H54 (cell line): ENCODE measurements around the gene IMMP2L.

Experiments
- DNase-seq: peaks from one replicate; pipeline ENCODE4 v3.0.0; 2011; ENCODE audit warnings: low spot score, mixed read lengths; ENCODE audit not compliant: insufficient read length
- FAIRE-seq: peaks from 3 replicates; lab custom pipeline; 2011; peaks lifted over from hg19 to GRCh38; lab: Jason Lieb, UNC
- POLR2A ChIP-seq: IDR thresholded peaks from 2 replicates; pipeline ENCODE4 v1.6.1; 2011; ENCODE audit warnings: low read depth, mild to moderate bottlenecking, low read length

Gene IMMP2L

DNA sequence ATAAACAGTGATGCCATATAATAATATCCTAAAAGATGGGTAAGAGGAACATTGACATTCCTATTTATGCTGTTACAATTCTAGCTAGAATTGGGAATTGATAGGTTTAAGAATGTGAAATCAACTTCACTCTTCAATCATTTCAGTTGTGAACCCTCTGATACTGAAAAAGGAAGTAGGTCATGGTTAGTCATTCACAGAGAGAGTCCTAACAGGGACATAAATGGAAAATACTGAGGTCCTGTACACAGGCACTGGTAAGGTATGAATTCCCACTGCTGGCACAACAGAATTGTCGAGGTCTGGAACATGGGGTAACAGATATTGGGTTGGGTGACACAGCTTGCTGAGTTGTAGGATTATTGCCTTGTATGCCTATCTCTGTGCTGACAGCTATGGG, 760.8 kb downstream of the IMMP2L start:
- DNase-seq (no peak), FAIRE-seq (no peak)
- no peak for TF ChIP-seq POLR2A

DNA sequence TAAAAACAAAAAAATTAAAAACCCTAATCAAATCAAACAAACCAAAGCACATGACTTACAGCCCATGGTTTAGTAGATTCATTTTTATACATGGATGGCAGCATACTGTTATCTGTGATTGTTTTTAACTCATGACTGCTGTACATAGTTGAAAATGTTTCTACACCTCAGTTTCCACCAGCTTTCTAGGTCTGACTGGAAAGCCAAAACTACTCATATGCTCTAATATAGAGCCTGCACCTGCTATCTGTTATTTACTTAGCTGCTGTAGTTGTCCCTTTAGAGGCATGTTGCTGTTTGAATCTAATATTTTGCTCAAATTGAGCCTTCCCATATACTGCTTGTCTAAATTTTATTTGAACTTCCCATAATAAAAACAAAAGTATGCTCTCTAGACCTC, 761.3 kb downstream of the IMMP2L start:
- no peak for TF ChIP-seq POLR2A
- no peak for FAIRE-seq
- DNase-seq, result no peak

DNA sequence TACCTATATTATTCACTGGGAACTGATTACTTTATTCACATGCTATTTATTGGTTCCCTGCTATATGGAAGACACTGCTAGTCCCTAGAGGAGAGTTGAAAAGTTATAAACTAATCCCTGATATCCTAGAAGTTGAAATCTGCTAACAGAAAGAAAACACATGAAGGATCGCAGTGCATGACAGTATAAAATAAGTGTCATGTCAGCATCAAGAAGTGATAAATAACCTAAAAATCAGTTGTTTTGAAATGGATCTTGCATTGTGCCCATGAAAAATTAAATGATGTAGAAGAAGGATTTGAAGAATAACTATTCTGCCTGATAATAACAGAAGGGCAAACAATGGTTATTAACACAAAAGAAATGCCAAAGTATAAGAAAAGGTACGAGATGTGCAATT, 764.6 kb downstream of the IMMP2L start:
- DNase-seq (no peak), FAIRE-seq (no peak)

DNA sequence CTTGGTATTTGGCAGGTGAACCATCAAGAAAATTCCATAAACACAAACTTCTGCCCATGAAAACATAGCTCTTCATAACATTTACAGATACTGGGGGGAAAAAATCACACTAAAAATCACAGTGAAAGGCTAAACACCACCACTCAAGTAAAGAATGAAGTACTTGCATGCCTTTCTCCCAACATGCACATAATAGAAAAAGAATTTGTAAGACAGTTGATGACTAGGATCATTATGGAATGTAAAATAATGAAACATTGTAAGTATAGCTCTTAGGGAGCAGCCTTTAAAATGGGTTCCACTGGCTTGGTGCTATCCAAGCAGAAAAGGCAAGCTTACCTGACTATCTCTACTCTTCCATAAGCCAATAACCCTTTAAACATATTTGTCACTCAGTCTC, 771.3 kb downstream of the IMMP2L start:
- TF ChIP-seq POLR2A, result no peak
- FAIRE-seq (no peak), DNase-seq (no peak)

More for the DNA sequence above, 764.6 kb downstream of the IMMP2L start:
- no peak for TF ChIP-seq POLR2A

DNA sequence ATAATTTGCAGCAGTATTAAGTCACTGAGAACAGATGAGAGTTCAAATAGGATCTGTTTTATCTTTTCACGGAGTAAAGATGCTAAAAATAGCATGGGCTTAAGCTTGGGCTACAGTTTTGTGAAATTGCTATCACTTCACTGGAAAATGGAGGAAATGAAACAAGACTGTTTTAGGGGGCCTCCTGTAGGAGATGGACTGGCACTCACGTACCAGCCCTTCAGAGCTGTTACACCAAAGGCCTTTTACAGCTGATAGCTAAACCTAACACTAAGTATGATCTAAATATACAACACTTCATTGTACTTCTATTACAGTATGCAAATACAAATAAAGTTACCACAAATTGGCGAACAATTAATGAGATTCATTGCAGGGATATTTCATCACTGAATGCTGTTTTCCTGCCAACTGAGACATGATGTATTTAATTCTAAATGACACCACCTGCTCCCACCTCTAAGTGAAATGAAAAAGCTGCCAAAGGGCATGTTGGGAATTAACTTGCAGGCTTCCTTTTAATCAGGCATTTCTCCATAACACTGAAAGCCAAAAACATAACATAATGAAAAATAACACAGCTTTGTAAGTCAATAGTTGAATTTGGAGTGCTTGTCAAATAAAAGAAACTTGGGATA, 775.8 kb downstream of the IMMP2L start:
- no peak for DNase-seq
- no peak for FAIRE-seq
- no peak for TF ChIP-seq POLR2A

DNA sequence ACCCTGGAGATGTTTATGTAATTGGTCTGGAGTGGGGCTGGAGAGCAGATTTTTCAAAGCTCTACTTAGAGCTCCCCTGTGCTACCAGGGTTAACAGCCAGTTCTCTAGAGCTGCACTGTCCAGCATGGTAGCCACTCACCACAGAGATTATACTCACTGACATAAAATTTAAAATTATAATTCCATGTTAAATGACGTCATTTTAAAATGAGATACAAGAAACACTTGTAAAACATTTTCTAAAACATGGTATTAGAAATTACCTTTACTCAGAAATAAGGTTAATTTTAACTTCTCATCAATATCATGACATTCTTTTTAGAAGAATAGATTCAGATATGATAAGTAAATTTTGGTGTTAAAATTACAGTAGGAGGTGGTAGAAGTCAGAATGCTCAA, 777.5 kb downstream of the IMMP2L start:
- TF ChIP-seq POLR2A, result no peak
- FAIRE-seq, result no peak
- DNase-seq, result no peak

DNA sequence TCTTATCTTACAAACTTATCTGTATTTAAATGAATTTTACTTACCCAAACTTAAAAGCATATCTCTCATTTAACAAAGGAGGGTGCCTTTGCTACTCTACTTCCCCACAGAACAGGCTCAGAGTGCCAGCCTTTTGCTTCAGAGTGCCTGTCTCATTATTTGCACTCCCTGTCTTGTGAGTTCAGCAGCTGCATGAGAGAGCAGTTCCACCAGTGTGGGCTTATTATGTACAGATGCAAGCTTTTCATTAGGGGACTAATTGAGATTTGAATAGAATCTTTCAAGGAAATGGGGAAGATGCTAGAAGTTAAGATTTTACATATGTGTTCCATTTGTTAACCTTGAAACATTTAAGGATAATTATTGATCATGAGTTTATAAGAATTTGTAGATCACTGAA, 781.6 kb downstream of the IMMP2L start:
- DNase-seq, result no peak
- FAIRE-seq, result no peak
- TF ChIP-seq POLR2A, result no peak

DNA sequence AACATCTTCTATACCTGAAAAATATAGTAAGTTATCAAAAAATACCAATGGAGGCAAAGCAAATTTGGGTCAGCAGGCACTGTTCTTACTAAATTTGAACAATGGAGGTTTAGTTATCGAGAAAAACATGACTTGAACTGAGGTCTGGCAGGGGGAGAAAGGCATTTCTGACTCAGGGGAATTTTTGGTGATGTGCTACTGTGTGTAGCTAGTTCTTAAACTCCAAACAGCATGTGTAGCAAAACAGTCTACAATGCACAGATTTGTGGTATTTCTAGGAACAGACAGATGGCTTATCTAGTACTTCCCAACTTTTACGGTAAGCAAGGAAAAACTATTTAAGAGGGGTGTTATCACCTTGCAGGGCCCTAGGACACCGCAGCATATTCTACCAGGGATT, 783.0 kb downstream of the IMMP2L start:
- no peak for FAIRE-seq
- no peak for DNase-seq
- no peak for TF ChIP-seq POLR2A

DNA sequence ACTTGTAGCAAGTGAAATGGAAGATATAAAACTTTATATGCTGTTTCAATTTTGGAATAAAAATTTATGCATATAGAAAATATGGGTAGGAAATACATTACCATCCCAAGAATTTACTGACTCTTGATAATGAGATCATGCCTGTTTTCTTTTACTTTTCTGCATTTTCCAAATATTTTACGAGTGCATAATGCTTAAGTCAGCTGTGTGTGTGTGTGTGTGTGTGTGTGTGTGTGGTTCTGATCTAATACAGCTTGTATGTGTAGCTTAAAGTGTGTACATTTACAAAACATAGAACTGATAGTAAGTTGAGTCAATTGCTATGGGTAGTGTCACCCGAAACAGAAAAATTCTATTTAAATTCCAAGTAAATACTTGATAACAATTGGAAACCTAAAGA, 787.2 kb downstream of the IMMP2L start:
- DNase-seq, result no peak
- TF ChIP-seq POLR2A, result no peak
- FAIRE-seq, result no peak

DNA sequence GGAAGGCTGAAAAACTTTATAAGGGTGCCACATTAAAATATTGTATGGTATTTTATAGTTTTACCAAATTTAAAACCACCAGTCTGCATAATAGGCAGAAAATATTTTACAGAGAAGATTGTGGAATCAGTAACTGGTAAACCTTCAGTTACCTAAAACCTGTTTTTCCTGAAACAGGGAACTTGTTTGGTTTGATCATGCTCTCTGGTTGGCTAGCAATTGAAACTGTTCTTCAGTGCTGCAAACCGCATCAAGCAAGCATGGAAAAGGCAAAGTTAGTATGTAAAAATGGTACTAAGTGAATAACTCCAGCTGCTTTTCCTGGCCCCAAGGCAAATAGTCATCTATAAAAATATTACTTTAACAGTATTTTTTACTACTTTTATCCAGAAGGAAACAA, 788.2 kb downstream of the IMMP2L start:
- TF ChIP-seq POLR2A, result no peak
- DNase-seq, result no peak
- FAIRE-seq, result no peak

DNA sequence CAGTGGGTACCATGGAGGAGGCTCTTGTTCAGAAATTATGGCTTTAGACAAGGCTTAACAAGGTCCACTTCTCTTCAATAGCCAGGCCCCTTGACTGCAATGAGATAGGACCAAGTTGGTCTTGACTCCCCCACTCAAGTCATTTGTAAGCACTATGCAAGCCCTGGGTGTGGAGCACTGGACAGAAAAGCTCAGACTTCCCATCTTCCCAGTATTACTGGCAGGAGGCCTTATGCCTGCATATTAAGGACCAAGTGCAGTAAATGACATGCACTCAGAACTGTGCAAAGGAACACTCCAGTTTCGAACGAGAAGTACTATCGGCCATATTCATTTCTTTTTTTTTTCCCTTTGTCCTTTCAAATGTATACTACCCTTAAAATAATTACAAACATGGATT, 789.7 kb downstream of the IMMP2L start:
- no peak for TF ChIP-seq POLR2A
- DNase-seq (no peak), FAIRE-seq (no peak)

DNA sequence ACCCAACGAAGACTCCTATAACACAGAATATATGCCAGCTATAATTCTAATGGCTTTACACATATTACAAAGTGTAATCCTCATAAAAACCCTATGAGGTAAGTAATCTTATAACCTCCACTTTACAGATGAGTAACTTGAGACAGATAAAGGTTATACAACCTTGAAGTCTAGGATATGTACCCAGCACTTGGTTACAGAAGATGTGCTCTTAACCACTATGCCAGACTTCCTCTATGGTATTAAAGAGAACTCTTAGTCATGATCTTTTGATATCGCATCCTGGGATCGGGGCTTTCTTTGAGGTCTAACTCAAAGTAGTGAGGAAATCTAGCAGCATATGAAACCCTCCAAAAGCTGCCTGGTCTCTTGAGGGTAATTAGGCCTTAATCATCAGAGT, 790.6 kb downstream of the IMMP2L start:
- DNase-seq, result no peak
- no peak for TF ChIP-seq POLR2A
- FAIRE-seq, result no peak

DNA sequence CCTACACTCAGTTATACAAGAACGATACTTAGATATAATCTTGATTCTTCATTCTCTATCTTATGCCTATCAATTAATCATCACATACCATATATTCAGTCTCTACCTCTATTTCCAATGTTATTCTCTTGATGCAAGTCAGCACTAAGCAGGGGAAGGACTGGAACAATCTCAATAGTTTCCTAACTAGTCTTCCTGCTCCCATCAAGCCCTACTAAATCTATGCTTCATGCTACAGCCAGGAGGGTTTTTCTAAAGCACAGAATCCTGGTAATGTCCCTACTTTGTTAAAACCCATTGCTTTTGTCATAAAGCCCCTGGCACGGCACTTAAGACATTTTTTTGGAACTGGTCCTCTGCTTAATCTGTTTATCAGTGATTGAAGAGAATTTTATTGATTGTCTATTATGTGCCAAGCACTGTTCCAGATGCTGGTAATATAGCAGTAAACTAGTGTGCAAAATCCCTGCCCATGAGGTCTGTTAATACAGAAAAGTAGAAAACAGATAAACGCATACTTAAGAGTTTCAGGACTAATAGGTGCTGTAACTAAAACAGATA, 794.7 kb downstream of the IMMP2L start:
- FAIRE-seq, result no peak
- no peak for TF ChIP-seq POLR2A
- no peak for DNase-seq

DNA sequence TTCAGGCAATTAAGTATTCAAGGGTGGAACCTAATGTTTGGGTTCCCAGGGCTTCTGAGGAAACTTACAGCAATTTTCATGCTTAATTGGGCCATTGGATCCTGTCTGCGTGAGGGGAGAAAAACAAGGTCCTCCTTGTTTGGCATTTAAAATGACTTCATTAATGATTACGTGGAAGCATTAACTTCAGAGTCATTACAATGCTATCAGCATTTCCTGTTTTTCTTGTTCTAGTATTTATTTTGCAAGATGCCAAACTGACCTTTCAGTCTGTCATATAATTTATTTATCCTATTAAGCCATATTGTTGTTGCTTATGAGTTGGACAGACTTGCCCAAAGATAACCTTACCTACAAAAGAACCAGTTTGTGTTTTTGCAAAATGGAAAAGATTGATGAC, 795.4 kb downstream of the IMMP2L start:
- no peak for DNase-seq
- FAIRE-seq, result no peak
- no peak for TF ChIP-seq POLR2A

DNA sequence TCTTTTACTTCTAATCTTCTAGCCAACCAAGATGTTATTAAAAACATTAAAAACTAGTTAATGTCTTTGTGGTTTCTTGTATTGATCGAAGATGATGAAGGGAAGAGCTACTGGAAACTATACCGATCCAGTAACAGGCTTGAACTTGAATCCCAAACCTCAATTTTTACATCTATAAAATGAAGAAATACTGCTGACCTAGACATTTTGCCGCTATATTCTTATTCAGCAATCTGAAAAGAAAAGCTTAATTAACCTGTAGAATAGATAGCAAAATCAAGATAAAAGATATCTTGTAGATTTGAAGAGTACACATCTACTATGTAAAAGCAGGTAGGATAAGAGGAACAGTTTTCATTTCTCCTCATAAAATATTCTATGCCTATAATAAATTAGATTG, 797.4 kb downstream of the IMMP2L start:
- TF ChIP-seq POLR2A, result no peak
- DNase-seq (no peak), FAIRE-seq (no peak)
